ENCODE measurements around the gene LMTK2.

LMTK2 gene

DNA sequence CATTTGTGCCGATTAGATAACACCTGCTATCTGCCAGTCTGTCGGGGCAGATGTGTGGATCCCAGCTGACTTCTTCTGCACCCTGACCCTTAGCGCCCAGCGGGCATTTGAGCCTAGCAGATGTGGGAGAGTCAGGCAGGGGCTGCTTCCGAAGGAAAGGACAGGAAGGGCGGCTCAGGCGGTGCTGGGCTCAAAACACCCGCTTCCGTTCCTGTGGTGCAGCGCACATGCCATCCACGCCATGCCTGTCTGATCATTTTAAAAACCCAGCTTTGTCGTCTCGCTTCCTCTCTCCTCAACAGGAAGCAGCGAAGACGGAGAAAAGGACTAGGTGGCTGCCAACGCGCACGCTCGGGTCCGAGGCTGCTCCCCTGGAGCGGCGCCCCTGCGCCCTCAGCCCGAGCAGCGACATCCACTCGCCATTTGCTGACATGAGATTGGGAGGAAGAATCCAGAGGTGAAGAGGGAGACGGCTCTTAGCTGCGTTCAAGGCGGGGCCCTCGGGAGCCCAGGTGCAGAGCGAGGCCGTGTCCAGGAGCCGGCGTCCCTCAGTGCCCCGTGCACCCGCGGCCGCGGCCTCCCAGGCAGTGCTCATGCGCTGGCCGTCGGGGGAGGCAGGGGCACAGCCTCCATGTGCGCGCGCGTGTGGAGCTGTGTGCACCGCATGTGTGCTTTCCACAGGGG is 98.6 kb downstream of the LMTK2 start:
- no peak overlapping the region for H3K27ac ChIP-seq (ENCODE audit: low read depth, low read length)
- H3K9ac ChIP-seq (ENCODE audit: low read depth, low read length): no peak overlapping the region

DNA sequence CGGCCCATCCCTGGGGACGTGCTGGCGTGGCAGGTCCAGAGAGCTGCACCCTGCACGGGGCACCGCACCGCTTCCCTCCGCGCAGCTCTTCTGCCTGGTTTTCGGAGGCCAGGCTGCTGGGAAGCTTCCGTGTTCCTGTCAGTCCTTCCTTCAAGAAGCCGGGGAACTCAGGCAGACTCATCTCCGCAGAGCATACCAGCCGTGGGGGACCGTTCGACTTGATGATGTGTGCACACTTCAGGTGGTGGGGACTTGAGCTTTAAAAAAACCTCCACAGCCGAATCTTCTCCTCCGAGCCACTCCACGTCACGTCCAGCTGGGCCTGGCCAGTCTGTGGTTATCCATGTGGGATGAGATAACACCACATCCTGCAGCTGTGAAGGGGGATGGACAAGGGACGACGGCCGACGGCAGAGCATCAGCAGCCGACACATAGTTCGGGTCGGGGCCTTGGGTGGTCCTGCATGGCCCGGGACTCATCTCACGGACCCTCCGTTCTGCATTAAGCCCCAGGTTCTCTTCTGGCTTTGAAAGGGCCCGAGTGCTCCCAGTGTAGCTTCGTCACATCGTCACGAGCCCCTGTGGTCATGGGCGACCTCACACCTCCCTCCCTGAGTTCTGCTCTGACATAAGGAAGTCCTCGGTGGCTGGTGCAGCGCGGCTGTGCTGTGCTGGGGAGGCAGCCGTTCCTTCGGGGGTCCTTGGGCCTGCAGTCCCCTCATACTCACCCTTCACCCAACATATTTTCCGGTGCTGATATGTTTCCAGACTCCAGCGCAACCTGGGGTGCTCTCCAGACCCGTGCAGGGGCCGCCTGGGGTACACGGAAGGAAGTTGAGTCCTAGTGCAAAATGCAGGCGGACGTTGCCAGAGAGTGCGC is 100.0 kb downstream of the LMTK2 start:
- no peak overlapping the region for H3K4me3 ChIP-seq (ENCODE audit: low read depth, low read length)
- peaks cover 29% of the 10 kb centered on the region for H3K36me3 ChIP-seq (ENCODE audit: control insufficient read depth, insufficient read depth, low read length)
- no peaks in the 10 kb centered on the region for H3K9me3 ChIP-seq (ENCODE audit: control insufficient read depth, insufficient read depth, low read length)
- H3K27ac ChIP-seq (ENCODE audit: low read depth, low read length): no peak overlapping the region
- H3K9ac ChIP-seq (ENCODE audit: low read depth, low read length): no peak overlapping the region
- no peaks in the 10 kb centered on the region for H3K4me1 ChIP-seq (ENCODE audit: control insufficient read depth, insufficient read depth, low read length)
- no peaks in the 10 kb centered on the region for H3K27me3 ChIP-seq (ENCODE audit: control insufficient read depth, insufficient read depth, low read length)

More for the DNA sequence above, 98.6 kb downstream of the LMTK2 start:
- H3K27me3 ChIP-seq (ENCODE audit: control insufficient read depth, insufficient read depth, low read length): no peaks in the 10 kb centered on the region
- H3K4me1 ChIP-seq (ENCODE audit: control insufficient read depth, insufficient read depth, low read length): no peaks in the 10 kb centered on the region
- no peak overlapping the region for H3K4me3 ChIP-seq (ENCODE audit: low read depth, low read length)
- no peaks in the 10 kb centered on the region for H3K9me3 ChIP-seq (ENCODE audit: control insufficient read depth, insufficient read depth, low read length)
- peaks cover 29% of the 10 kb centered on the region for H3K36me3 ChIP-seq (ENCODE audit: control insufficient read depth, insufficient read depth, low read length)

DNA sequence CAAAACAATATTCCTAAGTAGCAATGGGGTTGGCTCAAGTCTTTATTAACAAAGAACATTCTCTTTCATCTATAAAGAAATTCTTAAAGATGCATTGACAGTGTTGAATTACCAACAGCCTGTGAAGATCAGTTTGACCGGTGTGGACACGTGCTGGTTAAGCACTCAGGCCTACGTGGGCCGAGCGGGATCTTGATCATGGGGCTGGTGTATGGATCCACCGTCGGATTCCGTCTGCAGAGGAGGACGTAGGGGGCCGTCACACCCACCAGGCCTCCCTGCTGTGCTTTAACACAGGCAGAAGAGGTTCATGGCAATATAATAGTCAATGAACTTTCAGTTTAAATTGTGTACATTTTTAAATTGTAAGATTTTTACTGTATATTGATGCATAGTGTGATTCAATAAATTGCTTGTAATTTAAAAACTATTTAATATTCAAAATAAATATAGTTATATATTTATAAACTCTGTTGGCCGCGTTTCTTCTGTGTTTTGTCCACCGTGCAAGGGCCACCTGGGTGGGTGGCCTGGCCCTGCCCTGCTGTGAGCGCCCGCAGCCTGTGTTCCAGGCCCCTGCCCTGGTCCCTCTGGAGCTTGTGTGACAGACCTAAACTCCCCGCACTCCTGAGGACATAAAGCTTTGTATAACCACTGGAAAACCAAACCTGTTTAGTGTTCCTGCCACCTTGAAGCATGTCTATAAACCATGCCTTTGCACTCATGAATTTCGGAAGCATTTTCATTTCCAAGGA is 102.7 kb downstream of the LMTK2 start:
- H3K4me3 ChIP-seq (ENCODE audit: low read depth, low read length): no peak overlapping the region
- no peak overlapping the region for H3K27ac ChIP-seq (ENCODE audit: low read depth, low read length)
- H3K36me3 ChIP-seq (ENCODE audit: control insufficient read depth, insufficient read depth, low read length): peaks cover 29% of the 10 kb centered on the region
- H3K9me3 ChIP-seq (ENCODE audit: control insufficient read depth, insufficient read depth, low read length): no peaks in the 10 kb centered on the region
- H3K4me1 ChIP-seq (ENCODE audit: control insufficient read depth, insufficient read depth, low read length): no peaks in the 10 kb centered on the region
- no peak overlapping the region for H3K9ac ChIP-seq (ENCODE audit: low read depth, low read length)
- no peaks in the 10 kb centered on the region for H3K27me3 ChIP-seq (ENCODE audit: control insufficient read depth, insufficient read depth, low read length)

DNA sequence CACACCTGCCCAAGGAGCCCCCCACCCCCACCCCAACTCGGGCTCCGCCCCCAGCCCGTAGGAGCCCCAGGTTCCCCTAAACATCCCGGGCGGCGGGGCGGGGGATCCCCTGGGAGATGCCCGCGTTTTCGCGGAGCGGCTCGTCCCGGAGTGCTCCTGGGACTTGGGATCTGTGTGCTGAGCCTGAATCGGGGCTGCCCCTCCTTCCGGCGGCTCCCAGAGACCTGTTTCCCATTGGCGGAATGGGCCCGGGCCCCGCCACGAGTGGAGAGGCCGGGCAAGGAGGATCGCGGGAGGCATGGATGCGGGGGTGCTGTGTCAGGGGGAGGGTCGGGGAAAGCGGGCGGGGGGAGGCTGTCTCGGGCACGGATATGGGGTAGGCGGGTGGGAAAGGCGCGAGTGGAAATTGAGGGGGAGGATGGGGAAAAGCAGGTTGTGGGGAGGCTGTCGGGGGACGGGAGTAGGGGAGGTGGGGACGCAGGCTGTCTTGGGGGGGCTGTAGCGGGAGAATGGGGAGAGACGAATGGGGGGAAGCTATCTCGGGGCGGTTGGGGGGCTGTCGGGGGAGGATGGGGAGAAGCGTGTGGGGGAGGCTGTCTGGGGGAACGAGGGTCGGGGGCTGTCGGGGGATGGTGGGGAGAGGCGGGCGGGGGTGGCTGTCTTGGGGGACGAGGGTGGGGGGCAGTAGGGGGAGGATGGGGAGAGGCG is 104.0 kb downstream of the LMTK2 start:
- H3K9me3 ChIP-seq (ENCODE audit: control insufficient read depth, insufficient read depth, low read length): no peaks in the 10 kb centered on the region
- H3K36me3 ChIP-seq (ENCODE audit: control insufficient read depth, insufficient read depth, low read length): peaks cover 19% of the 10 kb centered on the region
- no peak overlapping the region for H3K9ac ChIP-seq (ENCODE audit: low read depth, low read length)
- H3K27me3 ChIP-seq (ENCODE audit: control insufficient read depth, insufficient read depth, low read length): no peaks in the 10 kb centered on the region
- no peak overlapping the region for H3K27ac ChIP-seq (ENCODE audit: low read depth, low read length)
- no peaks in the 10 kb centered on the region for H3K4me1 ChIP-seq (ENCODE audit: control insufficient read depth, insufficient read depth, low read length)
- H3K4me3 ChIP-seq (ENCODE audit: low read depth, low read length): peak overlapping the region; percentile 43

DNA sequence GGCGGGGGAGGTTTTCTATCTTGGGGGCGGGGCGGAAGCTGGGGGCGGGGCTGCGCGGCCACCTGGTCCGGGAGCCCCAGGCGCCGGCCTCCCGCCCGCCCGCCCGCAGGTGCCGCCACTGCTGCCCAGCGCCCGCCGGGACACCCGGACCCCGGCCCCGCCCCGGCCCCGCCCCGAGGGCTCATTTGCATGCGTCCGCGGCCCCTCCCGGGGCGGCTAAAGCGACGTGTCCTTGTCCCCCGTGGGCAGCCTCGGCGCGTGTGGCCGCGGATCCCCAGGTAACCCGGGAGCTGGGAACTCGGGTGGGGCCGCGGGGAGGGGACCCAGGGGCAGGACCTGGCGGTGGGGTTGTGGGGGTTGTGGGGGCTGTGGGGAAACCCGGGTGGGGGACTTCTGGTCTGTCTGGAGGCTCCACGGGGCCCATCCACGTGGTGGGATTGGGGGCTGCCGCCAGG is 104.6 kb downstream of the LMTK2 start, which contains the start of gene BHLHA15:
TSS of gene BHLHA15 (plus strand) at position 219 of the 455 bp plus-strand sequence. CDS start 871 bp downstream, outside the sequence.
- Histone ChIP-seq H3K27ac (ENCODE audit: low read depth, low read length) (no peak within 1 kb of the TSS), H3K9me3 (ENCODE audit: control insufficient read depth, insufficient read depth, low read length) (no peaks in the 10 kb centered on the region), H3K36me3 (ENCODE audit: control insufficient read depth, insufficient read depth, low read length) (peaks cover 13% of the 10 kb centered on the region), H3K4me3 (ENCODE audit: low read depth, low read length) (peak within 1 kb of the TSS; percentile 43), H3K4me1 (ENCODE audit: control insufficient read depth, insufficient read depth, low read length) (no peaks in the 10 kb centered on the region), H3K27me3 (ENCODE audit: control insufficient read depth, insufficient read depth, low read length) (no peaks in the 10 kb centered on the region), H3K9ac (ENCODE audit: low read depth, low read length) (no peak within 1 kb of the TSS)

- no peaks in the 10 kb centered on the region for H3K9me3 ChIP-seq (ENCODE audit: control insufficient read depth, insufficient read depth, low read length)
- no peak overlapping the region for H3K27ac ChIP-seq (ENCODE audit: low read depth, low read length)
- no peaks in the 10 kb centered on the region for H3K4me1 ChIP-seq (ENCODE audit: control insufficient read depth, insufficient read depth, low read length)
- no peak overlapping the region for H3K9ac ChIP-seq (ENCODE audit: low read depth, low read length)
- H3K27me3 ChIP-seq (ENCODE audit: control insufficient read depth, insufficient read depth, low read length): no peaks in the 10 kb centered on the region
- peak overlapping the region; percentile 40; the same call in 1 of the 2 replicates for H3K4me3 ChIP-seq (ENCODE audit: low read depth, low read length)
- H3K36me3 ChIP-seq (ENCODE audit: control insufficient read depth, insufficient read depth, low read length): peaks cover 6% of the 10 kb centered on the region
These were observed 105.2 kb downstream of the LMTK2 start for GRCh38 chr7:98211676-98212531.

DNA sequence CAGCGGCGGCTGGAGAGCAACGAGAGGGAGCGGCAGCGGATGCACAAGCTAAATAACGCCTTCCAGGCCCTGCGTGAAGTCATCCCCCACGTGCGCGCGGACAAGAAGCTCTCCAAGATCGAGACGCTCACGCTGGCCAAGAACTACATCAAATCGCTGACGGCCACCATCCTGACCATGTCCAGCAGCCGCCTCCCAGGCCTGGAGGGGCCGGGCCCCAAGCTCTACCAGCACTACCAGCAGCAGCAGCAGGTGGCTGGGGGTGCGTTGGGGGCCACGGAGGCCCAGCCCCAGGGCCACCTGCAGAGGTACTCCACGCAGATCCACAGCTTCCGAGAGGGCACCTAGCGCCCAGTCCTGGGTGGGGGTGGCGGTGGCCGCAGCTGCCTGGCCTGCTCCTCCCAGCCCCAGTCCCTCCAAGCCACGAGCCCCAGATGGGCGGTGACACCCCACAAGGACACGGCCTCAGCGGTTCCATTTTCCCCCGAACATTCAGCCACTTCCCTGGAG is 105.9 kb downstream of the LMTK2 start:
- Histone ChIP-seq H3K4me3 (ENCODE audit: low read depth, low read length) (no peak overlapping the region), H3K4me1 (ENCODE audit: control insufficient read depth, insufficient read depth, low read length) (no peaks in the 10 kb centered on the region), H3K27me3 (ENCODE audit: control insufficient read depth, insufficient read depth, low read length) (no peaks in the 10 kb centered on the region), H3K9me3 (ENCODE audit: control insufficient read depth, insufficient read depth, low read length) (no peaks in the 10 kb centered on the region), H3K36me3 (ENCODE audit: control insufficient read depth, insufficient read depth, low read length) (0 out of 2 replicates have a peak, but pooled peaks cover 3% of the 10 kb centered on the region), H3K27ac (ENCODE audit: low read depth, low read length) (no peak overlapping the region), H3K9ac (ENCODE audit: low read depth, low read length) (no peak overlapping the region)

GRCh38 chr7:98213296-98213887 is 106.7 kb downstream of the LMTK2 start:
- H3K27me3 ChIP-seq (ENCODE audit: control insufficient read depth, insufficient read depth, low read length): no peaks in the 10 kb centered on the region
- H3K9me3 ChIP-seq (ENCODE audit: control insufficient read depth, insufficient read depth, low read length): no peaks in the 10 kb centered on the region
- H3K4me3 ChIP-seq (ENCODE audit: low read depth, low read length): no peak overlapping the region
- no peaks in the 10 kb centered on the region for H3K4me1 ChIP-seq (ENCODE audit: control insufficient read depth, insufficient read depth, low read length)
- no peak overlapping the region for H3K9ac ChIP-seq (ENCODE audit: low read depth, low read length)
- no peak overlapping the region for H3K27ac ChIP-seq (ENCODE audit: low read depth, low read length)
- H3K36me3 ChIP-seq (ENCODE audit: control insufficient read depth, insufficient read depth, low read length): no peaks in the 10 kb centered on the region

DNA sequence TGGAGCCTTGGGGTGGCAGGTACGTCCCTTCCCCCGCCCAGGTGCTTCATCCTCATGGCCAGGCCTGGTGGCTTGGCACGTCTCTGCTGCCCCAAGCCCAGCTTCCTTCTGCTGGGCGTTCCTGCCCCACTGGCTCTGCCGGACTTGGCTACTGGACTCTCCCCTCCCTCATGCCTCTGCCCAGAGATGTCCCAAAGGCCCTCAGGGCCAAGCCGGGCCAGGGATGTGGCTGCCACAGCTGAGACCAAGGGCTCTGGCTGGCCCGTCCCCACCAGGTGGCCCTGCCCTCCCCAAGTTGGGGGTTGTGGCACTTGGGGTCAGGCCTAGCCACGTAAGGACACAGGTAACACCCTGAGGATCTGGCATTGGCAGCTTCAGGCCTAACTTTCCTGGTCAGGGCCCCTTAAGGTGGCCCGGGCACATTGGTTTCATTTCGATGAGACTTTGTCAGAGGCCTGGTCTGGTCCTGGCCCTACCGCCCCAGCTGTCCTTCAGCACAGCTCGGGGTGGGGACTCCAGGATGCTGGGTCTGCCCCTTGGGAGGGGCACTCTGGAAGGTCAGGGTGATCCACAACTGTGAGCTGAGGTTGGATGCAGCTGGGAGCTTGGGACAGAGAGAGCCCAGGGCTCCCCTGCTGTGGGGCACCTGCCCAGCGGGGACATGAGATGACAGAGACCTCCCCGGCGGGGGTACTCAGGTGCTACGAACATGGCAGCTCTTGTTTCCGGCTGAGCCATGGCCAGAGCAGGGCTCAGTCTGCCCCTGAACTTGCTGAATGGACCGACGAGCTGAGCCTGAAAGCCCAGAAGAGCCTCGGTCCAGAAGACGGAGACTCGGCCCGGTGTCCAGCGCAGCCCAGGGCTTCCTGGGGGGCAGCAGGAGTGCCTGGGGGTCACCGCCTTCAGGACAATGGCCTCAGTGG is 107.5 kb downstream of the LMTK2 start:
- no peak overlapping the region for H3K4me3 ChIP-seq (ENCODE audit: low read depth, low read length)
- H3K9me3 ChIP-seq (ENCODE audit: control insufficient read depth, insufficient read depth, low read length): no peaks in the 10 kb centered on the region
- H3K27me3 ChIP-seq (ENCODE audit: control insufficient read depth, insufficient read depth, low read length): no peaks in the 10 kb centered on the region
- no peaks in the 10 kb centered on the region for H3K36me3 ChIP-seq (ENCODE audit: control insufficient read depth, insufficient read depth, low read length)
- H3K4me1 ChIP-seq (ENCODE audit: control insufficient read depth, insufficient read depth, low read length): no peaks in the 10 kb centered on the region
- no peak overlapping the region for H3K27ac ChIP-seq (ENCODE audit: low read depth, low read length)
- H3K9ac ChIP-seq (ENCODE audit: low read depth, low read length): no peak overlapping the region

Measured in HUES48 (cell line).